GM19240 (cell line): ENCODE results near the gene OR5A2.
"Not testable (repeated sequence)": the region's sequence is repeated elsewhere in the genome, so short reads cannot be mapped to it uniquely, and the experiment has no call there.

Source experiments
- DNase-seq: peaks from one replicate; pipeline ENCODE4 v3.0.0; 2011; ENCODE audit warnings: low spot score; ENCODE audit not compliant: insufficient read length

OR5A2 gene

GRCh38 chr11:59394186-59394585, 32.0 kb downstream of the OR5A2 start:
- DNase-seq, result no peak

GRCh38 chr11:59380263-59381059, 45.8 kb downstream of the OR5A2 start:
- DNase-seq, result peak; percentile 2

- not testable (repeated sequence) for DNase-seq
Observed at GRCh38 chr11:59372324-59372723, 53.9 kb downstream of the OR5A2 start.

- DNase-seq, result no peak
Observed at GRCh38 chr11:59368238-59369022, 57.8 kb downstream of the OR5A2 start.
